ENCODE results near the gene VPS37B.

The VPS37B gene

DNA sequence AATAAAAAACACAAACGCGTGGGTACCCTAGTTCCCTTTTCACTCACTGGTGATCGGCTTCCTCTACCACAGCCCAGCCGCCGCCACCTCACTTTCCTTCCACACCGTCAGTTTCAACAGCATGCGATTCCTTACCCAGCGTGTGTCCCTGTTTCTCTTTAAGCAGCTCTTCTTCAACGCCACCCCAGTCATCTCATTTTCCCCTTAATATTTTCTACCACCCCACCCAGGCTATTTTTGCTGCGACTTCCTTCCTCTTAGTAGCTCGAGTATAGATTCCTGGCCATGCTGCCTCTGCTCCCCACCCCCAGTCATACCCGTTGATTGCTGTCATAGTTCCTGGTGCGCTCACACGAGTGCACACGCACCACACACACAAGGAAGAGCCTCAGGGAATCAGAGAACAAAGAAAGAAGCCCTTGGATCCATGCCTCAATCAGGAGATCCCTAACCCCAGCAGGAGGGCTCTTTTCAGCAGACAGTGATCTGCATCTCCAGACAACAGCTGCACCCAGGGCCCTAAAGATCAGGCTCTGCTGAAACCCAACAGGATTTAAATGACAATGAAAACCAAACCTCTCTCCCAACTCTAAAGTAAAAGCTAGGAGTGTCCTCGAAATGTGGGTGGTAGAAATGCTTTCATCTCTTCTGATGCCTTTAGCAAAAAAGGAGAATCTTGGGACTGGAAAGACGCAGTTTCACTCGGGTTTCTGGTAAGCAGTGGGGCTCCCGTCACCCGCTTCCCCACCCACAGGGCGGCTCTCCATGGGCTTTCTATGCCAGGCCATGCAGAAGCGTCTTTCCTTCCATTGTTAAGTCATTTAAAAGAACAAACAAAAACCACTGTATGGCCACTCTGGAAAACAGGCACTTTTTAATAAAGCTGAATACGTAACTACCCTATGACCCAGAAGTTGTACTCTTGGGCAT is 23.8 kb downstream of the VPS37B start:
- Histone ChIP-seq H3K27ac (peak overlapping the region; percentile 87), H3K27me3 (ENCODE audit: insufficient read depth, low read depth, severe bottlenecking) (no peaks in the 10 kb centered on the region), H3K36me3 (peaks cover 49% of the 10 kb centered on the region), H3K9me3 (ENCODE audit: severe bottlenecking) (no peaks in the 10 kb centered on the region), H3K4me3 (ENCODE audit: low read depth, low read length) (no peak overlapping the region)
- peak; percentile 70 for DNase-seq
- TF ChIP-seq, protein P1, sequence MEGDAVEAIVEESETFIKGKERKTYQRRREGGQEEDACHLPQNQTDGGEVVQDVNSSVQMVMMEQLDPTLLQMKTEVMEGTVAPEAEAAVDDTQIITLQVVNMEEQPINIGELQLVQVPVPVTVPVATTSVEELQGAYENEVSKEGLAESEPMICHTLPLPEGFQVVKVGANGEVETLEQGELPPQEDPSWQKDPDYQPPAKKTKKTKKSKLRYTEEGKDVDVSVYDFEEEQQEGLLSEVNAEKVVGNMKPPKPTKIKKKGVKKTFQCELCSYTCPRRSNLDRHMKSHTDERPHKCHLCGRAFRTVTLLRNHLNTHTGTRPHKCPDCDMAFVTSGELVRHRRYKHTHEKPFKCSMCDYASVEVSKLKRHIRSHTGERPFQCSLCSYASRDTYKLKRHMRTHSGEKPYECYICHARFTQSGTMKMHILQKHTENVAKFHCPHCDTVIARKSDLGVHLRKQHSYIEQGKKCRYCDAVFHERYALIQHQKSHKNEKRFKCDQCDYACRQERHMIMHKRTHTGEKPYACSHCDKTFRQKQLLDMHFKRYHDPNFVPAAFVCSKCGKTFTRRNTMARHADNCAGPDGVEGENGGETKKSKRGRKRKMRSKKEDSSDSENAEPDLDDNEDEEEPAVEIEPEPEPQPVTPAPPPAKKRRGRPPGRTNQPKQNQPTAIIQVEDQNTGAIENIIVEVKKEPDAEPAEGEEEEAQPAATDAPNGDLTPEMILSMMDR (IDR thresholded peaks at IDR 0.05; ENCODE audit: low read depth, low read length), result no peak

DNA sequence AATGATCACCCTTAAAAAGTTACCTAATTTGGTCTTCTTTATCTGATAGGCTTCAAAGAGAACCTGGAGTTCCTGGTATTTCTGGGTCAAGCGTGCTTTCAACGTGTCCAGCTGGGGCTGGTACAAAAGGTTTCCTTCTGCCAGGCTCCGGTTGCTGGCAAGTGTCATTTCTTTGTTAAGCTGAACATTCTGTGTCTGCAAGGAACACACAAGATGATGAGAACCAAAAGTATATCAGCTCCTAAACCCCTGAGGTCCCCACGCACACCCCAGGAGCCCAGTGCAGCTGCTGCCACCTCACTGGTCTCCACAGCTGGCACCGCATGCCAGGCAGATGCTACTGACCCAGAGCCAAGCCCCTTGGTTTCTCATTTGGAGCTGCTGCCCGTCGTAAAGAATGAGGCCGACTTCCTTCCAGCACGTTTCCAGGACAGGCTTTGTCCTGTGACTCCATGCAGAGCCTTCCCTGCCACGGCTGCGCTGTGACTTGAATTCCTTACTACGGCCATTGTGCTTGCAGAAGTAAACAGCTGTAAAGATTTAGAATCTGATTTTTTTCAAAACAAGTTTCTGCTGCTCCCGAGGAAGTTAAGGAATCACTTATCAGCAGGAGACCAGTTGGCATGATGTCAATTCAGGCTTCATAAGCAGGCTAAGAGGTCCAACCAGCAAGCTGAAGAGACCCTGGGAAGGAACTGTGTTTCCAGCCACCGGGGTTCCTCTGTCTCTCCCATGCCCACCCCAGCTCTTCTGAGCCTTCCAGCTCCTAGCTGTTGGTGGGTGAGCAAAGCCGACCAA is 24.9 kb downstream of the VPS37B start:
- H3K27ac ChIP-seq, result peak overlapping the region; percentile 87
- H3K9me3 ChIP-seq (ENCODE audit: severe bottlenecking), result no peaks in the 10 kb centered on the region
- TF ChIP-seq, protein P1 (IDR thresholded peaks at IDR 0.05; ENCODE audit: low read depth, low read length), result no peak
- no peak overlapping the region for H3K4me3 ChIP-seq (ENCODE audit: low read depth, low read length)
- peaks cover 57% of the 10 kb centered on the region for H3K36me3 ChIP-seq
- DNase-seq, result no peak
- no peaks in the 10 kb centered on the region for H3K27me3 ChIP-seq (ENCODE audit: insufficient read depth, low read depth, severe bottlenecking)

DNA sequence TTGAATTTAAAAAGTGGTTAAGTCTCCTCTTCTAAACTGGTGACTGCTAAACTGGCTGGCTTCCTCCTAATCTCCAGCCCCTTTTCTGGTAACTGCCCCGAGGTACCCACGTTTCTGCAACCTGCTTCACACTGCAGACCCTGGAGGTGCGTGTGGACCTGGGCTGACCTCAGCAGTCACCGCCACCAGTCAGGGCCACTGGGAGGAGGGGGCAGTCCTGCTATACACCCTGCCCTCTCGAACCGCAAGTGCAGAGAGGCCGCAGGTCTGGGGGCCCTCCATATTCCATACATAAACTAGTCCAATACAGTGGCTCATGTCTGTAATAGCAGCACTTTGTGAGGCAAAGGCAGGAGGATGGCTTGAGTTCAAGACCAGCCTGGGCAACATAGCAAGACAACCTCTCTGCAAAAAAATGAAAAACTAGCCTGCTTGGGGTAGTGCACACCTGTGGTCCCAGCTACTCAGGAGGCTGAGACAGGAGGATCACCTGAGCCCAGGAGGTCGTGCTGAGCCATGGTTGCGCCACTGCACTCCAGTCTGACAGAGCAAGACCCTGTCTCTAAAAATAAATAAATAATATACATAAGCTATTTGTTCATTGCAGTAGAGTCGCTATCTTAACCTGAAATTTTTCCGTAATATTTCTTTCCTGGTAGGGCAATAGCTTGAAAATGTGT is 25.6 kb downstream of the VPS37B start:
- TF ChIP-seq, protein P1 (IDR thresholded peaks at IDR 0.05; ENCODE audit: low read depth, low read length), result no peak
- no peak for DNase-seq
- no peak overlapping the region for H3K27ac ChIP-seq
- H3K36me3 ChIP-seq, result peaks cover 65% of the 10 kb centered on the region
- H3K9me3 ChIP-seq (ENCODE audit: severe bottlenecking), result no peaks in the 10 kb centered on the region
- H3K4me3 ChIP-seq (ENCODE audit: low read depth, low read length), result no peak overlapping the region
- no peaks in the 10 kb centered on the region for H3K27me3 ChIP-seq (ENCODE audit: insufficient read depth, low read depth, severe bottlenecking)

DNA sequence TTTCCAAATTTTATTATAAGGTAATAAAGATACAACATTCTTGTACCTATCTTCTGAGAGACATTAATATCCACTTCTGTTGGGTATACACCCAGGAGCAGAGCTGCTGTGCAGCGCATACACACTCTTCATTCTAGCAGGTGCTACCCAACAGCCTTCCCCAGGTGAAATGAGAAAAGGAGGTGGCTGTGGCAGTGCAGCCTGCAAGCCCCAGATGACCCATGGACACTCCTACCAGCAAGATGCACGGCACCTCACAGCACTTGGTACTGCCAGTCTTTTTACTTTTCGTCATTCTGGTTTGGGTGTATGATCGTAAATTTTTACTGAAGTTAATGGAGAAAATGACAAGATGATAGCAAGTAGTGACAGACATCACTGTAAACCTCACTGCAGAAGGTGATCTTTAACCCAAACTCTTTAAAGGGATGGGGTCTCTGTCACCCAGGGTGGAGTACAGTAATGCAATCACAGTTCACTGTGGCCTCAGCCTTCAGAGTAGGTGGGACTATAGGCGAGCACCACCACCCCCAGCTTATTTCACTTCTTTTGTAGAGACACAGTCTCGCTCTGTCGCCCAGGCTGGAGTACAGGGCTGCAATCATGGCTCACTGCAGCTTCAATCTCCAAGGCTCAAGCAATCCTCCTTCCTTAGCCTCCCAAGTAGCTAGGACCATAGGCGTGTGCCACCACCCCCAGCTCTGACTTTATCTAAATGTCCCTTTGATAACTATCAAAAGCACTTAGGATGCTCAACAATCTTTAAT is 26.5 kb downstream of the VPS37B start:
- H3K4me3 ChIP-seq (ENCODE audit: low read depth, low read length), result no peak overlapping the region
- no peaks in the 10 kb centered on the region for H3K27me3 ChIP-seq (ENCODE audit: insufficient read depth, low read depth, severe bottlenecking)
- no peak overlapping the region for H3K27ac ChIP-seq
- TF ChIP-seq, protein P1 (IDR thresholded peaks at IDR 0.05; ENCODE audit: low read depth, low read length), result no peak
- H3K9me3 ChIP-seq (ENCODE audit: severe bottlenecking), result no peaks in the 10 kb centered on the region
- no peak for DNase-seq
- H3K36me3 ChIP-seq, result peaks cover 72% of the 10 kb centered on the region

DNA sequence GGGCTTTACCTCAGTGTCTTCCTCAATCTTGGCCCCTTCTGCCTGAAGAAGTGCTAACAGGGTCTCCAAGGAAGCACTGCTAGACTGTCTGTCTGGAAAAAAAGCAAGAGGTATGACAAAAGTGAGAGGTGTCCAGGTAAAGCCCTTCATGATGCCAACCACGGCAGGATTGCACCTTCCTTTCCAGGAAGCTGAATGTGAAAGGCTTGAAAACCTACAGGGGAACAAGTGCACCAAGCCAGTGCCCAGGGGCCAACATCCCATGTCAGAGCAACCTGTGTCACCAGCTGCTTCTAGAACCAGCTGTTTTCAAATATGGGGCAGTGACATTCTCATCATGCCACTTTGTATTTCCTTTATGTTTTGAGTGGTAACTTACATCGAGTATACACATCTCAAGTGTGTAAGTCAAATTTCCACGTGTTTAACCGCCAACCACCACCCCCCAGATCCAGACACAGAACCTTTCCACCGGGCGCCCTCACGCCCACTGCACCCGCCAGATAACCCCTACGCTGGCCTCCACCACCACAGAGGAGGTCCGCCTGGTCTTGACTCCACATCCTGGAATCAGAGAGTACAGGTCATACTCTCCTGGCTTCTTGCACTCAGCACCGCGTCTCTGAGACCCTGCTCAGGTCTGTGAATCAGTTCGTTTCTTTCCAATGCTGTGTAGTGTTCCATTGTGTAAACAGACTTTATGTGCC is 27.3 kb downstream of the VPS37B start:
- Histone ChIP-seq H3K27me3 (ENCODE audit: insufficient read depth, low read depth, severe bottlenecking) (no peaks in the 10 kb centered on the region), H3K36me3 (peaks cover 74% of the 10 kb centered on the region), H3K9me3 (ENCODE audit: severe bottlenecking) (no peaks in the 10 kb centered on the region), H3K27ac (peak overlapping the region; percentile 53), H3K4me3 (ENCODE audit: low read depth, low read length) (no peak overlapping the region)
- no peak for DNase-seq
- TF ChIP-seq, protein P1 (IDR thresholded peaks at IDR 0.05; ENCODE audit: low read depth, low read length), result no peak
